GM18505 (cell line): ENCODE data around the gene MRPS16.

Experiments used
- ATAC-seq: cut with Tn5 transposase; IDR thresholded peaks from one replicate; pipeline ENCODE4 v1.9.1; 2021; ENCODE audit not compliant: unreplicated experiment
- POLR2A ChIP-seq: IDR thresholded peaks from 4 replicates; pipeline ENCODE4 v1.6.1; 2011; ENCODE audit warnings: borderline replicate concordance; ENCODE audit not compliant: insufficient read depth, insufficient read length; ENCODE audit errors: extremely low read depth

Gene MRPS16

DNA sequence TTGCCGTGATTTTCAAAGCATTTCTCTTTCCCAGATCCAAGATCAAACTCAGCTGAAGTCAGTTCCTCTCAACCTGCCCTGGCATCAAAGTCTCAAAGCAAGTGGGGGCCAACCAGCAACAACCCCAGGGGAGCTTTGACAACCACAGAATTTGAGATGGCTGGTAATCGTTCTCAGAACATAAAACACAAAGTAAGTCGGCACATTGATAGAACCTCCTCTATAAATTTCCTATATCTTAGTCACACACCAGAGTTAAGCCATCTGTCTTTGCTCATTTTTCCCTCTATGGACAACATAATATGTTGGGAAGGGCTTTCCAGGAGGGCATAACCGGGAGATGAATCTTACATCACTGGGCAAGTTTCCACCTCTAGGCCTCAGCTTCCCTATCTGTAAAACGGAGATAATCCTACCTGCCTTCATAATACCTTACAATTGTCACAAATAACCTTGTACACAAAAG lies 4.2 kb downstream of the MRPS16 start:
- ATAC-seq: no peak
- no peak for TF ChIP-seq POLR2A

DNA sequence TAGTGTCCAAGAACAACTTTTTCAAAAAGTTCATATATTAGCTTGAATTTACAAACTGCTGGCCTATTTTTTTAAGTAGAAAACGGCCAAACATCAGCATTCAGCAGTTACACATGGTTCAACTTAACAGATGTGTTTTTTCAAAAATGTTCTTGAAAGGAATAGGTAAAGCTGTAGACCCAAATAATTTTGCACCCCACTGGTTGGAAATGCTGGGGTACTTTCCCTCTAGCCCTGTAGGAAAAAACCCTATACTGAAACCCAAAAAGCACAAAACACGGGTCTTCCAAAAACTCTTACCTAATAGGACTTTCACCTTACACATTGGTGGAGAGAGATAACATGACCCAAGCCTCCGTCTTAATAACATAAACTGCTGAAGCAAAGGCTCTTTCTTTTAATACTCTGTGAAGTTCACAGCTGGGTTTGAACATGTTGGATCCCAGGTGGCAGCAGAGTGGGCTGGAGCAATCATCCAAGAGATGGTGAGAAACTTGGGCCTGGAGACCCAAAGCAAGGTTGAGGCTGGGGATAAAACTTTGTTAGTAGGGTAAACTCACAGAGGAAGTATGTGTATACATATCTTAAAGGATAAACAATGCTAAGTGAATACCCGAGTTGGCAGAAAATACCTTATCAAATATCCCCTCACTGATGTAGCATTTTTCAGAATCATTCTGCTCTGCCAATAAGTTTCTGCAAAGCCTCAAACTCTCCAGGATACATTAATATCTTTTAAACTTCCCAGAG lies 4.8 kb downstream of the MRPS16 start:
- no peak for ATAC-seq
- no peak for TF ChIP-seq POLR2A

DNA sequence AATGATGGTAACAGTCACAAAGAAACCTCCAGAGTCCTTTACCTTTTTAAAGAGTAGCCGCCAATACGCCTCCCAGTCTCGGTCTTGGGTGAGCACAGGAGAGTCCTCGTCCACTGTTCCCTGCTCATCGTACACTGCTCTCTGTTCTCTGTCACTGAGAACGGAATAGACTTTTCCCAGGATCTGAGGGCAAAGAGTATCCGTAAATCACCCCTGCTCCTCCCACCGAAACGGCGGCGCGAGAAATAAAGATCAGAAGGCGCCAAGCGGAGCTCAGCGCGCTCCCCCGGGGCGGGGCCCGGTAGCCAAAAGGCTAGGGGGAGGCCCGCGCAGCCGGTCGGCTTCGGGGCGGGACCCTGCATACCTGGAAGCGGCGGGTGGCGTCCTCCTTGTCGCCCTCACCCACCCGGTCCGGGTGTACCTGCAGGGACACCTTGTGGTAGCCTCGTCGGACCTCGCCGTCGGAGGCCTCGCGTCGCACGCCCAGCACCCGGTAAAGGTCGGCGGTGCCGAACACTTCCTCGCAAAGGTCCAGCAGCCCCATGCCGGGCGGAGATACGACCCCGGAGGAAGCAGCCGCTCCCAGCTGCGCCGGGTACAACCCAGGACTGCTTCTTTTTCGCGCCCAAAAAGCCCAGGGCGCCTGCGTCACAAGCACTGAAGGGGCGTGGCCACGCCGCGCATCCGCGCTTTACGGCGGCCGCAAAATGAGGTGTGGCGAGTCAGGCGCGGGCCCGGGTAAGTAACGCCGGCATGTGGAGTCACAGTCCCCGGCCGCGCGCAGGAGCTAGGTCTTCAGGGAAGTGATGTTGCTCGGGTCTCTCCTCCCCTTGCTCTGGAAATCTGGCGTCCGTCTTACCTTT lies 5.6 kb downstream of the MRPS16 start, which contains the start of gene DNAJC9:
Gene DNAJC9, minus strand, starts transcription at position 610 of the 863 bp plus-strand sequence. Its CDS starts 66 bp downstream, at position 544.
- peak; percentile 97 for TF ChIP-seq POLR2A
- peak; percentile 85 for ATAC-seq

DNA sequence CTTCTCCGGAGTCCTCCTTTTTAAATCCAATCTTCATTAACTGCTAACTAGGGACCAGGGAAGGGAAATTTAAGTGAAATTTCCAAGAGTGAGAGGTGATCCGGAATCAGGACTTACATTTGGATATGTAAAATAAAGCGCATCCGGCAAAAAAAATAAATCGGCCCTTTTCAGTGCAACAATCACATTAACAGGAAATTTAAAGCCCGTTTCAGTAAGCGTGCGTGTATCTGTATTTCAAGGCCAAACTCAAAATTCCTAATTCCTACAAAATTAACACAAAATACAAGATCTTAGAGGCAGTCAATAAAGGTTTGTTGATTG lies 6.2 kb downstream of the MRPS16 start:
- ATAC-seq: no peak
- TF ChIP-seq POLR2A: no peak

DNA sequence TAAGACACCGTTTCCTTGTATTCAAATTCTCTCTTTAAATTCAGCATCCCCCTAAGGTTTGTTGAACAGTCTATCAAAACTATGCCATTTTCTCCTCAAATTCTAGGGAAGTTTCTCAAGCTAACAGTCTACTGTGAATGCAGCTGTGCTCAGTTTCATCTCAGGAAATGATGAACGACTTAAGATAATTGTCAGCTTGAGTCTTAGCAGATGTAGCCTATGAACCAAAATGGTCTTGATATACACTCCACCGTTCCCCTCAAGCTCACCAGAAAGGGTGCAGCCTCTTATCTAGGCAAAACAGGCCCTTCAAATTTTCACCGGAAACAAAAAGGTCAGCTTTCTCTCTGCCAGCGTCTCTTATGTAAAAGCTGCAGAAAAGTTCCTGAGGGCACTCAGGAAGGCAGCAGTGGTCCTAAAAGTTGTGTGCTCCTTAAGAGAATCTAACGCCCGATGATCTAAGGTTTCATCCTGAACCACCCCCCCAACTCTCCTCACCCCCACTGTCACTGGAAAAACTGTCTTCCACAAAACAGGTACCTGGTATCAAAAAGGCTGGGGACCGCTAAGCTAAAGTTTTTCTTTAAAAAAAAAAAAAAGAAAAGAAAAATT lies 7.5 kb downstream of the MRPS16 start:
- no peak for TF ChIP-seq POLR2A
- no peak for ATAC-seq

DNA sequence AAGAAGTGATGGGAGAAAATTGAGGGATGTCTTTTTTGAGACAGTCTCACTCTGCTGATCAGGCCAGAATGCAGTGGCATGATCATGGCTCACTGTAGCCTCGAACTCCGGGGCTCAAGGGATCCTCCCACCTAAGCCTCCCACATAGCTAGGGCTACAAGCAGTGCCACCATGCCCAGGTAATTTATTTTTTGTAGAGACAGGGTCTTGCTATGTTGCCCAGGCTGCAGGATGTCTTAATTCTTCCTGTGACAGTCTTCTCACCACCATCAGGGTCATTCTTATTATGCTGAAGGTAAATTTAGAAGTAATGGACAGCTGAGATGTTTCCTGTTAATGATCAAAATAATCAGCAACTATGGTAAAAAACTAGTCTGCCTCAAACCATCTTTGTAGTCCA lies 12.5 kb downstream of the MRPS16 start:
- TF ChIP-seq POLR2A: no peak
- ATAC-seq: no peak

DNA sequence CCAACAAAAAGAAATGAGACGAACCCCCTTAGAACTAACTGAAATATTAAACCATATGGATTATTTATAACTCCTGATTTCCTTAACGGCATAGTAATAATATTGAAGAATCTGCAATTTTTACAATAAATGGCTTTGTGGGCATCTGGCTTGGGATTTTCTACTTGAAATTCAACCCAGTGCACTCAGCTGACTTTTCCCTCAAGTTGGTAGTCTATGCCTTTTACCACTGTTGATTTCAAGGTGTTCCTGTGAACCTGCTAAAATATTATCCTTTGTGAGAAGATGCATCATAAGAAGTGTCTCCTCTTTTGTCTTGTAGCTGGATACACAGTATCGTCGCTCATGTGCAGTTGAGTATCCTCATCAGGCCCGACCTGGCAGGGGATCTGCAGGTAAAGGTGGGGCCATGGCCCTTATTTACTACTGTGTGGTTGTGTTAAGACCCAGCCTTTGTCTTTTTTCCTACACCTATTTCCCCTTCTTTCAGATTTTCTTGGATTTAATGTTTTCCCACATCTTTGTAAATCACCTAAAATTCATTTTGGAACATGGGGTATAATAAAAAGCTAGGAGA lies 13.4 kb downstream of the MRPS16 start:
- no peak for ATAC-seq
- no peak for TF ChIP-seq POLR2A

DNA sequence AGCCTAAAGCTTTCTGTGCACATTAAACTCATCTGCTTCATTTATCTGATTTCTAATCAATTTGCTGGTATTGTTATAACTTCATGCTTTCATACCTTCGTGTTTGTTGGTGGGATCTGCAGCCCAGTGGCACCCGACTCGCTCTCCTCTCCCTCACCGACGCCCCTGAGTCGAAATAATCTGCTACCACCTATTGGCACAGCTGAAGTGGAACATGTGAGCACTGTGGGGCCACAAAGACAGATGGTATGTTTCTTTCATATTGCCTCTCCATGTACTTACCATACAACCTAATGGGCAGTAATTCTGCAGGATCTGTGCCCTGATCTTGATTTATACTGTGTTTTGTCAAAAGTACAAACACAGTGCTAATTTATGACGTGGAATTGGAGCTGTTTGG lies 17.7 kb downstream of the MRPS16 start:
- no peak for ATAC-seq
- TF ChIP-seq POLR2A: no peak

DNA sequence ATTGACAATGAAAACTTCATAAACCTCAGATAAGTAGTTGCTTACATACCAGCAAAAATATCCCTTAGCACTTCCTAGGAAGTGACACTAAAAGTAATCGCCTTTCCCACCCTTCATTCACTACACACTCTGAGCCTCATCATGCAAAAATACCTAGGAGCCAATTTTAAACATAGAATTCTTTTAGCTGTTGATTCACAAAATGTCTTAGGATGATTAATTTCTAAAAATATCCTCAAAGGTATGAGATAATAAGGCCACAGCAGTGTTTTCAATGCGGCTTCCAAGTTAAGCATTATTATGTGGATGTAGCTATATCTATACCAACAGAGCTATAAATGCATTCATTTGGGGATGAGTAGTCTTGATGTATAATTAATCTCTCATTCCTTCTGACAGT lies 18.6 kb downstream of the MRPS16 start:
- TF ChIP-seq POLR2A: no peak
- ATAC-seq: no peak

DNA sequence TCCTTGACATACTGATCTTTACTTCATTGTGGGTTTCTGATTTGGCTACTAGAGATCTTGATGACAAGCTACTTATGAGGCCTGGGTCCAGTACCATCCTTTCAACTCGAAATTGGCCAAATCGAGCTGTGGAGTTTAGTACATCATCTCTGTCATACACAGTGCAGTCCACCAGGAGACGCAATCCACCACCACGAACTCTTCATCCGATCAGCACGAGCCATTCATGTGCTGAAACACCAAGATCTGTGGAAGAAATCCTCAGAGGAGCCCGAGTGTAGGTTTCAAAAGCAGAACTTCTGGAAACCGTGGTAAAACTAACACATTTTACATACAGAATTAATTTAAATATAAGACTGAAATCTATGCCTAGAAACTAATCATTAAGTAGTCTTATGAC lies 19.6 kb downstream of the MRPS16 start:
- no peak for TF ChIP-seq POLR2A
- no peak for ATAC-seq

DNA sequence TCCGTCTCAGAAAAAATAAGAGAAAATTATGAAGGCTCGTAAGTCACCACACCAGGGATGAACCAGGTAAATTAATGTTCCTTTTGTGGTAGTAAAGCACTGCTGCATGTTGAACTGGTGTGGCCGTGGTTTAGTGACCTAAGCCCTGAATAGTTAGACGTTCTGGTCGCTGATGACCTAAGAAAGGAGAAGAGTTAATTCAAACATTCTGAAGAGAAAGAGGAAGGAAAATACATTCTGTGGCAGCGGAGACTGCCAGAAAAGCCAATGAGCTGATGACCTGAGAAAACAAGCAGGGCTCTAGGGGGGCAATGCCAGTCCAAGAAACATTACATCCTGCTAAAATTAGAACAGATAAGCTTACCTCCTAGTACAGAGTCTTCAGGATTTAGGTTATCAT lies 22.9 kb downstream of the MRPS16 start:
- TF ChIP-seq POLR2A: no peak
- no peak for ATAC-seq

DNA sequence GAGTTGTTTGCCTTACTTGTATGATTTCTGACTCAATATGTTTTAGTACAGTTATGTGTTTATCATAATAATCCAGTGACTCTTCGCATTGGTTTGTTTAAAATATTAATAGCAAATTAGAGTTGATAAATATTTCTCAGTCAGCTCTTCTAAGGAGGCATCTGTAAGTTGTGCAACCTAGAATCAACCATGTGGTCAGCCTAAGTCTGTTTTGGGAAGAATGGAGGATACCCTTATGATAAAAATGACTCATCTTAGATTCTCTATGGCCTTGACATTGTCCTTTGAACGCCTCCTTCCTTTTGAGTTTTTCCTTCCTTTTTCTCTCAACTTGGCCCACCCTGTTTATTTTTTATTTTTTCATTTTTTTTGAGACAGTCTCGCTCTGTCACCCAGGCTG lies 24.2 kb downstream of the MRPS16 start:
- ATAC-seq: no peak
- no peak for TF ChIP-seq POLR2A

DNA sequence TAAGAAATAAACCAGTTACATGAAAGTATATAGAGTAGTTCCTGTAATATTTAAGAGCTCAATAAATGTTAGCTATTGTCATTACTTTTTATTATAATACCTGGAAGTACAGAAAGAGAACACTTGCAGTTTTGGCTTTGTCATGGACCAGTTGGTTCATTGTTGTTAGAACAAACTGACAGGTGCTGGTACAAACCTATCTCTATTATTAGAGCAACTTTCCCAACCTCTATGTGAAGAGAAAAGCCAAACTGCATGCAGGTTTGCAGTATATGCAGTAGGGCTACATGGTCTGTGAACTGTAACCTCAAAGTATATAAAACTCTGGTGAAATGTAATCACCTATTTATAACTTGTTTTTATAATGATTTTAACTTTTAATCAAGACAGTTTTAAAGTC lies 25.8 kb downstream of the MRPS16 start:
- TF ChIP-seq POLR2A: no peak
- ATAC-seq: no peak

DNA sequence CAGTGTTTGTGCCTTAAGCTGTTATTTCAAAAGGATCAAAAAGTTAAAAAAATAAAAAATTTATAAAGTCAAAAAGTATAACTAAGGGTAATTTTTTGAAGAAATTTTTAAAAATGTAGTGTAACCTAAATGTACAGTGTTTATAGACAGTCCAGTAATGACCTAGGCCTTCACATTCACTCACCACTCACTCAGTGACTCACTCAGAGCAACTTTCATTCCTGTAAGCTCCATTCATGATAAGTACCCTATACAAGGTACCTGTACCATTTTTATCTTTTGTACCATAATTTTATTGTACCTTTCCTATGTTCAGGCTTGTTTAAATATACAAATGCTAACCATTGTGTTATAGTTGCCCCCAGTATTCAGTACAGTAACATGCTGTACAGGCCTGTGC lies 26.9 kb downstream of the MRPS16 start:
- no peak for TF ChIP-seq POLR2A
- no peak for ATAC-seq

DNA sequence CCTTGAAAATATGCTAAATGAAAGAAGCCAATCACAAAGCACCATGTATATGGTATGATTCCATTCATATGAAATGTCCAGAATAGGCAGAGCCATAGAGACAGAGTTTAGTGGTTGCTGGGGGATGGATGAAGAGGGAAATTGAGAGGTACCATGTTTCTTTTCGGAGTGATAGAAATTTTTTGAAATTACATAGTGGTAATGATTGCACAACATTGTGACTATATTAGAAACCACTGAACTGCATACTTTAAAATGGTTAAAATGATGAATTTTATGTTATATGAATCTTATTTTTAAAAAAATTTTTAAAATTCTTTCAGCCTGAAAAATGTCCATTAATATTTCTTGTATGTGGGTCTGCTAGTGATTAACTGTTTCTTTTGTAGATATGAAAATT lies 31.5 kb downstream of the MRPS16 start:
- no peak for TF ChIP-seq POLR2A
- ATAC-seq: no peak
